HG03066 (cell line): ENCODE results near the gene PMIS2.
A peak's percentile ranks its signal among the peaks of the same experiment; 100 is the strongest.

Source experiments
- ATAC-seq: cut with Tn5 transposase; IDR thresholded peaks from one replicate; pipeline ENCODE4 v1.9.1; 2021; ENCODE audit warnings: low read depth; ENCODE audit not compliant: unreplicated experiment

PMIS2 gene

GRCh38 chr19:35623327-35624010 lies 37.5 kb downstream of the PMIS2 start:
- ATAC-seq: no peak

GRCh38 chr19:35628264-35628564 lies 42.2 kb downstream of the PMIS2 start:
- ATAC-seq: no peak

- ATAC-seq: peak; percentile 95
Measured at GRCh38 chr19:35628565-35629331, 42.8 kb downstream of the PMIS2 start, which contains the start of gene RBM42. TSS of gene RBM42 (plus strand) at chr19:35629036. CDS start at chr19:35629154, 118 bp downstream.

- no peak for ATAC-seq
Measured at GRCh38 chr19:35629332-35629633, 43.3 kb downstream of the PMIS2 start.

GRCh38 chr19:35633727-35634440 lies 47.9 kb downstream of the PMIS2 start:
- no peak for ATAC-seq

GRCh38 chr19:35636651-35637050 lies 50.7 kb downstream of the PMIS2 start:
- ATAC-seq: no peak
